ENCODE measurements around the gene ICA1.

Gene ICA1

DNA sequence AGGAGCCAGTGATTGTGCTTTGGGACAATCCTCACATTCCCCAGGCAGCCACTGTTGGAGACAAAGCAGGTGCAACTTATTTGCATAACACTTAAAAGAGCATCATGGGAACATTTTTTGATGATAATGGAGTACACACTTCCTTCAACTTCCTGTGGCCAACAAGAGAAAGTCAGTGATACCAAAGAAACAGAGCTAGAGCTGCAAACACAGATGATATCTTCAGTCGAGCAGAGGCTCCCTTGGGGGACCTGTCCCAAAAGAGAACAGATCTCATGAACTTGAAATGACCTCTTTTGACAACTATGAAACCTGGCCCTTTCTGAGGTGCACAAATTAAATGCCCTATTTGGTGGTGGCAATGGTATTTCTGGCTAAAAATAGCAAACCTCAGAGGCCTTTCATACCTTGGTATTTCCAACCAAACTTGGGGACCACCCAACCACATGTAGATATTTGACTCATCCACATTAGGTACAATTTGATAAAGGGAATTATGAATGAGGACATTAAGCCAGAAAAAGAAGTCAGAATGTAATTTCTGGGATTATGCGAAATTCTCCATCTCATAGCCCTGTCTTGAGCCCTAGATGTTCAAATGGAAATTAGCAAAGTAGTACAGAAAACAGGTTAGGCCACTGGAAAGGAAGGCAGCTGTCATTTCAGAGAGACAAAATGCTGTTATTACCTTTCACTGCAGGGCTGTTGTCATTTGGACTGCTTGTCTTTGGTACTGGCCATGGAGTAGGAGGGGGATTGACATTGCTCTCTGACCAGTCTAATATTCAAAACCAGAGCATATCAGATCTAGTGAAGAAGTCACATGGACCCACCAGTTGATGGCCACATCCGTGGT is 146.2 kb downstream of the ICA1 start:
- no peak overlapping the region for H3K4me3 ChIP-seq (ENCODE audit: low read length)
- no peak for DNase-seq (ENCODE audit: low read depth)
- TF ChIP-seq, protein P1, sequence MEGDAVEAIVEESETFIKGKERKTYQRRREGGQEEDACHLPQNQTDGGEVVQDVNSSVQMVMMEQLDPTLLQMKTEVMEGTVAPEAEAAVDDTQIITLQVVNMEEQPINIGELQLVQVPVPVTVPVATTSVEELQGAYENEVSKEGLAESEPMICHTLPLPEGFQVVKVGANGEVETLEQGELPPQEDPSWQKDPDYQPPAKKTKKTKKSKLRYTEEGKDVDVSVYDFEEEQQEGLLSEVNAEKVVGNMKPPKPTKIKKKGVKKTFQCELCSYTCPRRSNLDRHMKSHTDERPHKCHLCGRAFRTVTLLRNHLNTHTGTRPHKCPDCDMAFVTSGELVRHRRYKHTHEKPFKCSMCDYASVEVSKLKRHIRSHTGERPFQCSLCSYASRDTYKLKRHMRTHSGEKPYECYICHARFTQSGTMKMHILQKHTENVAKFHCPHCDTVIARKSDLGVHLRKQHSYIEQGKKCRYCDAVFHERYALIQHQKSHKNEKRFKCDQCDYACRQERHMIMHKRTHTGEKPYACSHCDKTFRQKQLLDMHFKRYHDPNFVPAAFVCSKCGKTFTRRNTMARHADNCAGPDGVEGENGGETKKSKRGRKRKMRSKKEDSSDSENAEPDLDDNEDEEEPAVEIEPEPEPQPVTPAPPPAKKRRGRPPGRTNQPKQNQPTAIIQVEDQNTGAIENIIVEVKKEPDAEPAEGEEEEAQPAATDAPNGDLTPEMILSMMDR (conservative IDR thresholded peaks at IDR 0.05; ENCODE audit: low read length): no peak

DNA sequence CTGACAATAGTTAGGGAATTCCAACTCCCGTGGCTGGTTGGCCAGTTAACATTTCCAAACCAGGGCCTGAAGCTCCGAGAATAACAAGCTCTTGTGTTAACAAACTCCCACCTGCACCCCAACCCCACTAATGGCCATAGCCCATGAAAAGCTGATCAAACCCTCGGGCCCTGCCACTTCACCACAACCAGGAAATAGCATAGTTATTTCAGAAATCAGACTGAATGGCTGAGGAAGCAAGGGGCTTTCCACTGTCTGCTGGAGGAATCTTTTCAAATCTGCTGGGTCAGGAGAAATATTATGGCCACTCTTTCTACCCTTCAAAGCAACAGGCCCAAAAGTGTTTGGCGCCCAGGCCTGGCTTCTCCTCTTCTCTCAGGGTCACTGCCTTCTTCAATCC is 147.8 kb downstream of the ICA1 start:
- TF ChIP-seq, protein P1 (conservative IDR thresholded peaks at IDR 0.05; ENCODE audit: low read length): no peak
- H3K4me3 ChIP-seq (ENCODE audit: low read length): no peak overlapping the region
- no peak for DNase-seq (ENCODE audit: low read depth)

DNA sequence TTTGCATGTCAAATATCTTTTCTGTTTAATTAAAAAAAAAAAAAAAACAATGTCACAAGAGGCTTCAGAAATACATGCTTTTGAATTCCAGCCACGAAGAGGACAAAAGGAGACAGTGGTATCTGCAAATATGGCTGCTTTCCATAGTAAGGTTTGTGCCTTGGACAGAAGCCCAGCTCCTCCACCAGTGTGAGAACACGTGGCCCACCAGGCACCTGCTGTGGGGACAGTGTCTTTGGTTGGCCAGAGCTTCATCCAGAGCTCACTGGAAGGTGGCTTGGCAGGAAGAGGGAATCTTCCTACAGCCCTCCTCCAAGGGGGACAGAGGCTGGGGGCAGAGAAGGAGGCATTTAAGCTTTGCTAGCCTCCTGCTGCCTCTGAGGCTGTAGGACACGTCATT is 148.8 kb downstream of the ICA1 start:
- TF ChIP-seq, protein P1 (conservative IDR thresholded peaks at IDR 0.05; ENCODE audit: low read length): no peak
- DNase-seq (ENCODE audit: low read depth): no peak
- no peak overlapping the region for H3K4me3 ChIP-seq (ENCODE audit: low read length)

DNA sequence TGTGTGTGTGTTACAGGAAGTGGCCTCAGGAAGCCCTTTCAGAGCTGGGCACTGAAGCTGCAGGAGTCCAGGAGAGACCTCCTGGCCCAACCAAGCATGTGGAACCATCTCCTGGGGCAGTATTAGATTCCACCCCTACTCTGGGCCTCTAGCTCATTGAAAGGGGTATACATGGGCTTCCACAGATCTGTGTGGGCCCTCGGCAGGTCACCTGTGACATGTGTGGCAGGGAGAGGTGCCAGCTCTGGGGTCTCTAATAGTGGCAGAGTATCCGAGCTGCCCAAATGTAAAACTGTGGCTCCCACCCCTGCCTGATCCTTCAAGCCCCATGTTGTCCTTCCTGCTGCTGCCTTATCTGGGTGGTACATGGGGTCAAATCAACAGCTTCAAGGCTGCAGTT is 149.3 kb downstream of the ICA1 start:
- TF ChIP-seq, protein P1 (conservative IDR thresholded peaks at IDR 0.05; ENCODE audit: low read length): no peak
- no peak overlapping the region for H3K4me3 ChIP-seq (ENCODE audit: low read length)
- no peak for DNase-seq (ENCODE audit: low read depth)

DNA sequence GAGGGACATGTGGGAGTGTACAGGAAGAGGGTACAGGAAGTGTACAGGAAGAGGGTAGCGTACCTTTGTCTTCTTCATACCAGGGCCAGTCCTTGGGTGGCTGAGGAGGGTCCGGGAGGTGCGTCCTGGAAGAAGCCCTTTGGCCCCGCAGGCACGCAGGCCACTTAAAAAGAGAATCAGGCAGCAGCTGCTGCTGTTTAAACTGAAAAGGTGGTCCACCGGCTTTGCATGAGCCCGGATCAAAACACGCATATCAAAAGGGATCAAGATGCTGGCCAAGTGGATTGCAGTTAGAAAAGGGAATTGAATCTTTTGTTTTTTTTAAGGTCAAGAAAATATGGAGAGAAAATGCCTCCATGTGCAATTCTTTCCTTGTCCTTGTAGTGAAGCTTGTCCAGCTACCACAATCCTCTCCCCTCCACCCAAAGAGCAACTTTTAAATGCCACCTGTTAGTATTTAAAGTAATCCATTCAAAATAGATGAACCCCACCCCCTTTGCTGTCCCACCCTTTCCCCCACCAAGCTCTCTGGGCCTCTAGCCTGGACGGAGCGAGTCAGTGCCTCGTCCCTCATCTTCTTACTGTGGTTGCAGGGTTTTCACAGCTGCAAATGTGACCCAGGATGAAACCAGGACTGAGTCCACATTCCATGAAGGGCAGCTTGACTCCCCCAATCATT is 150.5 kb downstream of the ICA1 start:
- H3K4me3 ChIP-seq (ENCODE audit: low read length): no peak overlapping the region
- DNase-seq (ENCODE audit: low read depth): no peak
- TF ChIP-seq, protein P1 (conservative IDR thresholded peaks at IDR 0.05; ENCODE audit: low read length): no peak

DNA sequence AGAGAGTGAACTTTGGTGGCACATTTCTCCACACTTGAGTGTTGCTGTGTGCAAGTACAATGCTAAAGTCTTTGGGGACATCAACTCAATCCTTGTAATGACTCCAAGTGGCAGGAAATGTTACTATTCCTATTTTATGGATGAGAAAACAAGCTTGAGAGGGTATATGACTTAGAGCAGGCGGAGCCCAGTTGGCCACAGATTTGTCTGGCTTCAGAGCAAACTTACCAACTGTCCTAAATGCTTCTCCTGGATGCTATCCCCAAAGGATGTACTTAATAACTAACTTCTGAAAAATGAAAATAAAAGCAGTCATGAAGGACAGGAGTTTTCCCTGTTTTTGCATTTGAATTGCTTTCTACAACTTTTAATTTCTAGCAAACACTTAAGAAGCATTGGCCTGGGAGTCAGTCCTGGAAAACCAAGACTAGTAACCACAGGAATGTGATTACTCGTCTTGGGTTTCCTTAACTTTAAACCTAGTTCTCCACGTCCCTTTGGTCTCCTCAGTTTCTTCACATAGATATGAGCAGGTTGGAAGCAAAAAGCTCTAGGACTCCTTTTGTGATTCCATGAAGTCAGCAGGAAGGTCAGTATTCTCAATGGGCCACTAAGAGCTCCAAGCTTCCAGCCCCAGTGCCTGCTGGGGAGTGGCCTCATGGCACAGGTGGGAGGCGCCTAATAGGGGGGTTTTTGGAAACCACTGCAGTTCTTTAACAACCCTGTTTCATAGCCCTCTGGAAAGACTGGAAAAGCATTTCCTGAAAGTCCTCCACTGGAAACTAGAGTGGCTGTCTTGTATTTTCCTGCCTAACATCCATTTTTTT is 152.6 kb downstream of the ICA1 start:
- no peak overlapping the region for H3K4me3 ChIP-seq (ENCODE audit: low read length)
- TF ChIP-seq, protein P1 (conservative IDR thresholded peaks at IDR 0.05; ENCODE audit: low read length): no peak
- DNase-seq (ENCODE audit: low read depth): peak; percentile 31
